CD4-positive, alpha-beta T cell treated with Interleukin-15 for 4 hours (primary cell): ENCODE measurements around the gene COA1.

Experiments used
- DNase-seq: peaks from one replicate; pipeline ENCODE4 v3.0.0-alpha.2; 2020; ENCODE audit warnings: low spot score

Gene COA1

DNA sequence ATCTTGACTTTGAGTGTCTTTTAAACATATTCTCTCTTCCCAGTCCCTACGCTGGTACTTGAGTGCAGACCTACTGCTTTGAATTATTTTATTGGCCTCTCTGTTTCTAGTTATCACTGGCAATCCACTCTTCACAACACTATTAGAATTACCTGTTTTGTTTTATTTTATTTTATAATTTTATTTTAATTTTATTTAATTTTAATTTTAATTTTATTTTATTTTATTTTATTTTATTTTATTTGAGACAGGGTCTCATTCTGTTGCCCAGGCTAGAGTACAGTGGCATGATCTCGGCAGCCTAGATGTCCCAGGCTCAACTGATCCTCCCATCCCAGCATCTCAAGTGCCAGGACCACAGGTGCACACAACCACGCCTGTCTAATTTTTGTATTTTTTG, 139.6 kb downstream of the COA1 start:
- DNase-seq: no peak
